Loucy (cell line): ENCODE results near the gene TSC22D3.

Experiments
- H2AFZ ChIP-seq: fragments of 200-600 bp; sonication (generic); 2 replicates; pipeline ENCODE4 v1.6.0; 2016; ENCODE audit warnings: antibody characterized with exemption, mild to moderate bottlenecking, low read length, moderate library complexity
- H3F3A ChIP-seq: fragments of 200-600 bp; 2 replicates; pipeline ENCODE4 v1.6.0; 2016; ENCODE audit warnings: antibody characterized with exemption, low read depth, mild to moderate bottlenecking
- H3K27me3 ChIP-seq: fragments of 200-600 bp; sonication (generic); 2 replicates; pipeline ENCODE4 v1.6.1; 2014; ENCODE audit warnings: low read length, mild to moderate bottlenecking; ENCODE audit not compliant: insufficient read depth, poor library complexity, severe bottlenecking
- H3K36me3 ChIP-seq: fragments of 200-600 bp; sonication (generic); 2 replicates; pipeline ENCODE4 v1.6.1; 2016; ENCODE audit warnings: low read length; ENCODE audit not compliant: insufficient read depth
- H3K4me1 ChIP-seq: fragments of 200-600 bp; sonication (generic); 2 replicates; pipeline ENCODE4 v1.5.1; 2014; ENCODE audit warnings: low read length, mild to moderate bottlenecking; ENCODE audit not compliant: insufficient read depth, poor library complexity, severe bottlenecking
- H3K4me2 ChIP-seq: fragments of 200-600 bp; sonication (generic); 2 replicates; pipeline ENCODE4 v1.6.0; 2014; ENCODE audit warnings: antibody characterized with exemption, low read length, low read depth, mild to moderate bottlenecking; ENCODE audit not compliant: poor library complexity, severe bottlenecking
- H3K4me3 ChIP-seq: fragments of 200-600 bp; sonication (generic); 2 replicates; pipeline ENCODE4 v1.5.1; 2014; ENCODE audit warnings: low read length, mild to moderate bottlenecking, mixed read lengths; ENCODE audit not compliant: poor library complexity, severe bottlenecking
- H3K79me2 ChIP-seq: fragments of 200-600 bp; sonication (generic); 2 replicates; pipeline ENCODE4 v1.6.1; 2014; ENCODE audit warnings: low read length; ENCODE audit not compliant: insufficient read depth
- H3K9ac ChIP-seq: fragments of 200-600 bp; sonication (generic); 2 replicates; pipeline ENCODE4 v1.6.0; 2014; ENCODE audit warnings: mild to moderate bottlenecking, low read depth, low read length, moderate library complexity; ENCODE audit not compliant: poor library complexity, severe bottlenecking
- H3K9me2 ChIP-seq: fragments of 200-600 bp; sonication (generic); replicated peaks from 2 replicates; pipeline ENCODE4 v1.6.1; 2016; ENCODE audit warnings: low read depth, low read length, mixed read lengths
- H3K9me3 ChIP-seq: fragments of 200-600 bp; sonication (generic); 2 replicates; pipeline ENCODE4 v1.6.1; 2014; ENCODE audit warnings: mild to moderate bottlenecking, antibody characterized with exemption, low read length, low read depth; ENCODE audit not compliant: insufficient read depth
- H4K20me1 ChIP-seq: fragments of 200-600 bp; sonication (generic); 2 replicates; pipeline ENCODE4 v1.6.0; 2014; ENCODE audit warnings: antibody characterized with exemption, low read length, mild to moderate bottlenecking; ENCODE audit not compliant: insufficient read depth, poor library complexity, severe bottlenecking
- CTCF ChIP-seq: fragments of 200-600 bp; sonication (generic); conservative IDR thresholded peaks from 2 replicates; pipeline ENCODE4 v1.5.1; 2014; ENCODE audit warnings: mild to moderate bottlenecking, antibody characterized with exemption, low read length
- EZH2phosphoT487 ChIP-seq: fragments of 200-600 bp; IDR thresholded peaks from 2 replicates; pipeline ENCODE4 v1.6.1; 2018; ENCODE audit warnings: antibody characterized with exemption, mild to moderate bottlenecking, moderate library complexity, borderline replicate concordance

The TSC22D3 gene

GRCh38 chrX:107667426-107667825 lies 108.2 kb downstream of the TSC22D3 start:
- H2AFZ ChIP-seq, result no peak overlapping the region
- no peak overlapping the region for H3K9ac ChIP-seq
- no peaks in the 10 kb centered on the region for H4K20me1 ChIP-seq
- no peak overlapping the region for H3K4me3 ChIP-seq
- no peak overlapping the region for H3K4me2 ChIP-seq
- H3F3A ChIP-seq, result no peaks in the 10 kb centered on the region
- no peaks in the 10 kb centered on the region for H3K27me3 ChIP-seq
- H3K79me2 ChIP-seq, result peaks cover 16% of the 10 kb centered on the region; the same call in 1 of the 2 replicates
- H3K9me2 ChIP-seq, result no peaks in the 10 kb centered on the region
- H3K4me1 ChIP-seq, result no peaks in the 10 kb centered on the region
- no peaks in the 10 kb centered on the region for H3K9me3 ChIP-seq
- H3K36me3 ChIP-seq, result peaks cover 3% of the 10 kb centered on the region; the same call in 1 of the 2 replicates
- TF ChIP-seq CTCF (no peak), EZH2phosphoT487 (no peak)

DNA sequence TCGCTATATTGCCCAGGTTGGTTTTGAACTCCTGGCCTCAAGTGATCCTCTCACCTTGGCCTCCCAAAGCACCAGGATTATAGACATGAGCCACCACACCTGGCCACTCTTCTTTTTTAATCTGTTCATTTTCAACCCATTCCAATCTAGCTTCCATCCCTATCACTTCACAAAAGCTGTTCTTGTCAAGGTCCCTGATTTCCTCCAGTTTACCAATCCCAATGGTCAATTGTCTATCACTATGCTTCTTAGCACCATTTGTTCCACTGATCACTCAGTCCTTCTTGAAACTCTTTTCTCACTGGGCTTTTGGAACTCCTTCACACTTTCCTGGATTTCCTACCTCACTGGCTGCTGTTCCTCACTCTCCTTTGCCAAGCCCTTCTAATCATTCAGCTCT lies 108.7 kb downstream of the TSC22D3 start:
- no peak overlapping the region for H3K9ac ChIP-seq
- H2AFZ ChIP-seq, result no peak overlapping the region
- no peak for TF ChIP-seq CTCF
- H3K4me2 ChIP-seq, result no peak overlapping the region
- no peaks in the 10 kb centered on the region for H3K9me2 ChIP-seq
- H4K20me1 ChIP-seq, result no peaks in the 10 kb centered on the region
- H3K27me3 ChIP-seq, result no peaks in the 10 kb centered on the region
- no peaks in the 10 kb centered on the region for H3K9me3 ChIP-seq
- H3F3A ChIP-seq, result no peaks in the 10 kb centered on the region
- no peak overlapping the region for H3K4me3 ChIP-seq
- peaks cover 15% of the 10 kb centered on the region; the same call in 1 of the 2 replicates for H3K79me2 ChIP-seq
- peaks cover 3% of the 10 kb centered on the region; the same call in 1 of the 2 replicates for H3K36me3 ChIP-seq
- H3K4me1 ChIP-seq, result no peaks in the 10 kb centered on the region
